HFFc6 (cell line): ENCODE measurements around the gene DNM1. TPM values are rescaled to one million over a fixed set of nuclear protein-coding genes. Genes with fewer than 3 reads are reported as not detected.

ENCODE experiments used
- DNase-seq: peaks from one replicate; pipeline ENCODE4 v3.0.0-alpha.2; 2018
- H3K27ac Mint-ChIP-seq: 2 replicates; pipeline ENCODE4 v1.8.0; 2020; ENCODE audit warnings: mild to moderate bottlenecking, mixed read lengths
- H3K27me3 Mint-ChIP-seq: 2 replicates; pipeline ENCODE4 v1.8.0; 2021; ENCODE audit warnings: mild to moderate bottlenecking, moderate library complexity, mixed read lengths; ENCODE audit not compliant: insufficient read depth
- H3K36me3 Mint-ChIP-seq: 2 replicates; pipeline ENCODE4 v1.8.0; 2021; ENCODE audit warnings: low read depth, mixed read lengths
- H3K4me1 Mint-ChIP-seq: 2 replicates; pipeline ENCODE4 v1.8.0; 2020; ENCODE audit warnings: low read depth, mixed read lengths
- H3K4me3 Mint-ChIP-seq: 2 replicates; pipeline ENCODE4 v1.8.0; 2020; ENCODE audit warnings: mild to moderate bottlenecking, moderate library complexity, mixed read lengths
- H3K9me3 Mint-ChIP-seq: 2 replicates; pipeline ENCODE4 v1.8.0; 2020; ENCODE audit warnings: mild to moderate bottlenecking, mixed read lengths
- total RNA-seq, 6 experiments: library from RNA; stranded (reverse); fragmentation: NEBNext Ultra II Directional; extraction: Animal tissue kit (Norgen Biotek cat#: 25700); gene quantifications; 2 replicates in 1 of 6; 3 replicates in 5 of 6; pipeline ENCODE4 v1.2.3, GENCODE V29; 2021
- TF ChIP-seq, protein P1 (sequence below): fragments of 200-600 bp; sonication (generic); IDR thresholded peaks from 2 replicates; pipeline ENCODE4 v1.5.0; 2021; ENCODE audit warnings: antibody characterized with exemption, mild to moderate bottlenecking

DNM1 gene
- total RNA-seq, 6 experiments from 2014 or later = 17.4 to 38.2 (median 32.7) TPM

DNA sequence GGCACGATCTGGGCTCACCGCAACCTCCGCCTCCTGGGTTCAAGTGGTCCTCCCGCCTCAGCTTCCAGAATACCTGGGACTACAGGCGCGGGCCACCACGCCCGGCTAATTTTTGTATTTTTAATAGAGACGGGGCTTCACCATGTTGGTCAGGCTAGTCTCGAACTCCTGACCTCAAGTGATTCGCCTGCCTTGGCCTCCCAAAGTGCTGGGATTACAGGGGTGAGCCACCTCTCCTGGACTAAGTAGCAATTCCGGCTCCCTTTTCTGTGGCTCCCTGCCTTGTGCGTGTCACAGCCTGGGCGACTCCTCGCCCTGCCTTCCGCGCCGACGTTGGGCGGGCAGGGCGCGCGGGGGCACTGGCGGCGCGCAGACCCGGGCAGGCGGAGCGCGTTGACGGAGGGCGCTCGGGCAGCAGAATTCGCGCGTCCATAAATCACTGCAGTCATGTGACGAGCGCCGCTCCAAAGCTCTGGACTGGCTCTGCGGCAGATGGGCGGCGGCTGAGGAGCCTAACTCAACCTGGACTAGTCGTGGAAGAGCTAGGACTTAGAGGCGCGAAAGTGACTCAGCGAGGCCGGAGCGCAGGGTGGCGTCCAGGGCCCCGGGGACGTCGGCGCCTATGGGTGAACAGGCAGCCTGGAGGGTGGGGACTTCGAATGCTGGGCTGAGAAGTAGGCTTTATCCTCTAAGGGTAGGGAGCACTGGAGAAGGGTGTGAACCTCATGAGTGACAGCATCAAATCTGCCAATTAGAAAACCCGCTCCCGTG is 10.4 kb upstream of the DNM1 start:
- no peaks in the 10 kb centered on the region; the same call in none of the 2 replicates for H3K27me3 Mint-ChIP-seq
- TF ChIP-seq, protein P1, sequence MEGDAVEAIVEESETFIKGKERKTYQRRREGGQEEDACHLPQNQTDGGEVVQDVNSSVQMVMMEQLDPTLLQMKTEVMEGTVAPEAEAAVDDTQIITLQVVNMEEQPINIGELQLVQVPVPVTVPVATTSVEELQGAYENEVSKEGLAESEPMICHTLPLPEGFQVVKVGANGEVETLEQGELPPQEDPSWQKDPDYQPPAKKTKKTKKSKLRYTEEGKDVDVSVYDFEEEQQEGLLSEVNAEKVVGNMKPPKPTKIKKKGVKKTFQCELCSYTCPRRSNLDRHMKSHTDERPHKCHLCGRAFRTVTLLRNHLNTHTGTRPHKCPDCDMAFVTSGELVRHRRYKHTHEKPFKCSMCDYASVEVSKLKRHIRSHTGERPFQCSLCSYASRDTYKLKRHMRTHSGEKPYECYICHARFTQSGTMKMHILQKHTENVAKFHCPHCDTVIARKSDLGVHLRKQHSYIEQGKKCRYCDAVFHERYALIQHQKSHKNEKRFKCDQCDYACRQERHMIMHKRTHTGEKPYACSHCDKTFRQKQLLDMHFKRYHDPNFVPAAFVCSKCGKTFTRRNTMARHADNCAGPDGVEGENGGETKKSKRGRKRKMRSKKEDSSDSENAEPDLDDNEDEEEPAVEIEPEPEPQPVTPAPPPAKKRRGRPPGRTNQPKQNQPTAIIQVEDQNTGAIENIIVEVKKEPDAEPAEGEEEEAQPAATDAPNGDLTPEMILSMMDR = peak; percentile 65
- peak; percentile 96 for DNase-seq
- no peaks in the 10 kb centered on the region for H3K9me3 Mint-ChIP-seq
- H3K36me3 Mint-ChIP-seq = no peaks in the 10 kb centered on the region; the same call in 1 of the 2 replicates
- peaks cover 27% of the 10 kb centered on the region for H3K4me1 Mint-ChIP-seq
- peak overlapping the region; percentile 83 for H3K27ac Mint-ChIP-seq
- H3K4me3 Mint-ChIP-seq = peak overlapping the region; percentile 73

DNA sequence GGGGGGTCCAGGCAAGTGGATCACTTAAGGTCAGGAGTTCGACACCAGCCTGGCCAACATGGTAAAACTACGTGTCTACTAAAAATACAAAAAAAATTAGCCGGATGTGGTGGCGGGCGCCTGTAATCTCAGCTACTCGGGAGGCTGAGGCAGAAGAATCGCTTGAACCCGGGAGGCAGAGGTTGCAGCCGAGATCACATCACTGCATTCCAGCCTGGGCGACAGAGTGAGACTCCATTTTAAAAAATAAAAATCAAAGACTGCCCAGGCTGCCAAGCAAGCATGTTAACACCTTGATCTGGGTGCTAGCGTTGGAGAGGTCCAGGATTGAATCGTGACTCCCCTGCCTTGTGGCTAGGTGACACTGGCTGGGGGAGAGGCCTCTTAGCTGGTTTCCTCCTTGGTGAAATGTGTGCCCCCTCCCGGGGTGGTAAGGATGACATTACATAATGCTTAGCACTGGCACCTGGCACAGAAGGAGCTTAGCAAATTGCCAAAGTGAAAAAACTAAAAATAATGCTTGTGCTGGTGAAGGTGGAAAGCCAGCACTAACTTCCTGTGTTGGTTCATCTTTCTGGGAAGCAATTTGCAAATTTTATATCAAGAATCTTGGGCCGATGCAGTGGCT is 9.6 kb upstream of the DNM1 start:
- no peaks in the 10 kb centered on the region; the same call in none of the 2 replicates for H3K27me3 Mint-ChIP-seq
- H3K4me1 Mint-ChIP-seq = peaks cover 20% of the 10 kb centered on the region
- H3K9me3 Mint-ChIP-seq = no peaks in the 10 kb centered on the region
- H3K4me3 Mint-ChIP-seq = peak overlapping the region; percentile 73; the same call in 1 of the 2 replicates
- TF ChIP-seq, protein P1 = no peak
- DNase-seq = no peak
- peak overlapping the region; percentile 83 for H3K27ac Mint-ChIP-seq
- H3K36me3 Mint-ChIP-seq = no peaks in the 10 kb centered on the region; the same call in 1 of the 2 replicates

- peaks cover 1% of the 10 kb centered on the region; the same call in 1 of the 2 replicates for H3K27me3 Mint-ChIP-seq
- H3K36me3 Mint-ChIP-seq = peaks cover 5% of the 10 kb centered on the region; the same call in 1 of the 2 replicates
- H3K4me1 Mint-ChIP-seq = peaks cover 31% of the 10 kb centered on the region
- no peak for DNase-seq
- TF ChIP-seq, protein P1 = no peak; the same call in 1 of the 2 replicates
- H3K27ac Mint-ChIP-seq = peak overlapping the region; percentile 54
- no peak overlapping the region for H3K4me3 Mint-ChIP-seq
- H3K9me3 Mint-ChIP-seq = no peaks in the 10 kb centered on the region; the same call in 1 of the 2 replicates
Observed at GRCh38 chr9:128201441-128202369, 1.5 kb upstream of the DNM1 start.

DNA sequence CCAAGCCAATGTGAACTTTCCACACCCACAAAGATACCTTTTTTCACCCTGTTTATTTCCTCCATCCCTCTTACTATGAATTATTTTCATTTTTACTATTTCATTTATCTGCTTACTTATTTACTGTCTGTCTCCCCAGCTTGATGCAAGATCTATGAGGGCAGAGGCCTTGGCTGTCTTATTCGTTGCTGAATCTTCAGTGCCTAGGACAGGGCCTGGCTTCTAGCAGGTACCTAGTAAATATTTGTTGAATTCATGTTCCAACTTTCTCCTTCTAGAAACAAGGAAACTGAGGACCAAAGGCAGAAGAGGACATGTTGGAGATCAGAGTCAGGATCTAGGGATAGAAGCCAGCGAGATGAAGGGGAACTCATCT is 543 bp upstream of the DNM1 start:
- no peak for DNase-seq
- H3K4me1 Mint-ChIP-seq = peaks cover 37% of the 10 kb centered on the region
- peaks cover 1% of the 10 kb centered on the region; the same call in 1 of the 2 replicates for H3K27me3 Mint-ChIP-seq
- peak overlapping the region; percentile 63 for H3K4me3 Mint-ChIP-seq
- TF ChIP-seq, protein P1 = no peak
- H3K36me3 Mint-ChIP-seq = peaks cover 5% of the 10 kb centered on the region; the same call in 1 of the 2 replicates
- H3K9me3 Mint-ChIP-seq = no peaks in the 10 kb centered on the region; the same call in 1 of the 2 replicates
- peak overlapping the region; percentile 54; the same call in 1 of the 2 replicates for H3K27ac Mint-ChIP-seq
